Neural cell (in vitro differentiated cells): Measurements from ENCODE around the gene EMILIN3. TPM values are rescaled to one million over a fixed set of nuclear protein-coding genes. Genes with fewer than 3 reads are reported as not detected.

Experiments
- H2AFZ ChIP-seq: fragments of 200-600, 300-800 bp; sonication (generic), shearing (Covaris generic); 2 replicates; pipeline ENCODE4 v1.6.0; 2014; ENCODE audit warnings: low read depth, mild to moderate bottlenecking, antibody characterized with exemption, low read length, moderate library complexity
- H3F3A ChIP-seq: fragments of 200-600 bp; shearing (Covaris generic); 2 replicates; pipeline ENCODE4 v1.6.1; 2016; ENCODE audit warnings: mild to moderate bottlenecking, moderate library complexity, mixed read lengths, antibody characterized with exemption, low read length; ENCODE audit not compliant: insufficient read depth, poor library complexity, severe bottlenecking
- H3K27ac ChIP-seq: fragments of 200-600, 300-800 bp; sonication (generic), shearing (Covaris generic); 2 replicates; pipeline ENCODE4 v1.5.1; 2014; ENCODE audit warnings: mild to moderate bottlenecking, low read length, moderate library complexity
- H3K27me3 ChIP-seq: fragments of 300-800, 200-600 bp; sonication (generic), shearing (Covaris generic); 2 replicates; pipeline ENCODE4 v1.6.0; 2014; ENCODE audit warnings: mild to moderate bottlenecking, low read depth, low read length, moderate library complexity; ENCODE audit not compliant: insufficient read depth
- H3K36me3 ChIP-seq: fragments of 300-800, 200-600 bp; sonication (generic), shearing (Covaris generic); 2 replicates; pipeline ENCODE4 v1.5.1; 2014; ENCODE audit warnings: mild to moderate bottlenecking, antibody characterized with exemption, low read length, moderate library complexity; ENCODE audit not compliant: insufficient read depth
- H3K4me2 ChIP-seq: fragments of 300-800, 200-600 bp; sonication (generic), shearing (Covaris generic); 2 replicates; pipeline ENCODE4 v1.6.0; 2014; ENCODE audit warnings: mild to moderate bottlenecking, low read length
- H3K4me3 ChIP-seq: fragments of 300-800, 200-600 bp; sonication (generic), shearing (Covaris generic); 2 replicates; pipeline ENCODE4 v1.5.1; 2014; ENCODE audit warnings: mild to moderate bottlenecking, low read length, moderate library complexity
- H3K79me2 ChIP-seq: fragments of 200-600 bp; shearing (Covaris generic); replicated peaks from 2 replicates; pipeline ENCODE4 v1.6.0; 2014; ENCODE audit warnings: mild to moderate bottlenecking, low read length, moderate library complexity; ENCODE audit not compliant: insufficient read depth
- H3K9ac ChIP-seq: fragments of 300-800, 200-600 bp; sonication (generic), shearing (Covaris generic); 2 replicates; pipeline ENCODE4 v1.6.1; 2016; ENCODE audit warnings: mild to moderate bottlenecking, low read length, mixed read lengths
- H3K9me2 ChIP-seq: fragments of 200-600 bp; shearing (Covaris generic); 2 replicates; pipeline ENCODE4 v1.6.1; 2016; ENCODE audit warnings: mild to moderate bottlenecking, low read length, mixed read lengths; ENCODE audit not compliant: insufficient read depth
- H3K9me3 ChIP-seq: fragments of 200-600, 300-800 bp; sonication (generic), shearing (Covaris generic); 2 replicates; pipeline ENCODE4 v1.6.1; 2016; ENCODE audit warnings: mild to moderate bottlenecking, mixed run types, low read length, moderate library complexity, mixed read lengths
- H4K20me1 ChIP-seq: fragments of 200-600 bp; shearing (Covaris generic); 2 replicates; pipeline ENCODE4 v1.6.1; 2016; ENCODE audit warnings: mild to moderate bottlenecking, mixed run types; ENCODE audit not compliant: insufficient read depth
- EP300 ChIP-seq: fragments of 450-650 bp; conservative IDR thresholded peaks from 2 replicates; pipeline ENCODE4 v1.6.1; 2014; ENCODE audit warnings: antibody characterized with exemption, mild to moderate bottlenecking, moderate library complexity; ENCODE audit not compliant: poor library complexity, severe bottlenecking
- EZH2 ChIP-seq: fragments of 200-600, 300-800 bp; shearing (Covaris generic), sonication (generic); IDR thresholded peaks from 2 replicates; pipeline ENCODE4 v1.6.1; 2014; ENCODE audit warnings: antibody characterized with exemption, low read length, borderline replicate concordance, mild to moderate bottlenecking; ENCODE audit not compliant: insufficient read depth, poor library complexity, severe bottlenecking
- MXI1 ChIP-seq: fragments of 450-650 bp; conservative IDR thresholded peaks from 2 replicates; pipeline ENCODE4 v1.6.1; 2014; ENCODE audit warnings: antibody characterized with exemption, mild to moderate bottlenecking; ENCODE audit not compliant: poor library complexity, severe bottlenecking
- RAD21 ChIP-seq: fragments of 450-650 bp; conservative IDR thresholded peaks from 2 replicates; pipeline ENCODE4 v1.6.1; 2014; ENCODE audit warnings: antibody characterized with exemption, mild to moderate bottlenecking, moderate library complexity
- SMC3 ChIP-seq: fragments of 450-650 bp; conservative IDR thresholded peaks from 2 replicates; pipeline ENCODE4 v1.6.1; 2014; ENCODE audit warnings: antibody characterized with exemption, mild to moderate bottlenecking, moderate library complexity; ENCODE audit not compliant: poor library complexity
- TAF1 ChIP-seq: IDR thresholded peaks from 2 replicates; pipeline ENCODE4 v1.6.1; 2012; ENCODE audit warnings: low read depth
- polyA plus RNA-seq: library from polyadenylated mRNA; depleted of rRNA; stranded (reverse); fragments of >200 nt; gene quantifications from 2 replicates; pipeline ENCODE4 v1.2.3, GENCODE V29; 2014
- TF ChIP-seq, protein P1 (sequence below): IDR thresholded peaks from 2 replicates; pipeline ENCODE4 v1.6.1; 2012; ENCODE audit warnings: borderline replicate concordance
- TF ChIP-seq, protein P2 (sequence below): fragments of 450-650 bp; IDR thresholded peaks from 2 replicates; pipeline ENCODE4 v1.5.1; 2014; ENCODE audit warnings: antibody characterized with exemption, mild to moderate bottlenecking, moderate library complexity; ENCODE audit not compliant: poor library complexity, severe bottlenecking

The EMILIN3 gene
- polyA plus RNA-seq, 1 donor from 2014 or later = 0.30 TPM

DNA sequence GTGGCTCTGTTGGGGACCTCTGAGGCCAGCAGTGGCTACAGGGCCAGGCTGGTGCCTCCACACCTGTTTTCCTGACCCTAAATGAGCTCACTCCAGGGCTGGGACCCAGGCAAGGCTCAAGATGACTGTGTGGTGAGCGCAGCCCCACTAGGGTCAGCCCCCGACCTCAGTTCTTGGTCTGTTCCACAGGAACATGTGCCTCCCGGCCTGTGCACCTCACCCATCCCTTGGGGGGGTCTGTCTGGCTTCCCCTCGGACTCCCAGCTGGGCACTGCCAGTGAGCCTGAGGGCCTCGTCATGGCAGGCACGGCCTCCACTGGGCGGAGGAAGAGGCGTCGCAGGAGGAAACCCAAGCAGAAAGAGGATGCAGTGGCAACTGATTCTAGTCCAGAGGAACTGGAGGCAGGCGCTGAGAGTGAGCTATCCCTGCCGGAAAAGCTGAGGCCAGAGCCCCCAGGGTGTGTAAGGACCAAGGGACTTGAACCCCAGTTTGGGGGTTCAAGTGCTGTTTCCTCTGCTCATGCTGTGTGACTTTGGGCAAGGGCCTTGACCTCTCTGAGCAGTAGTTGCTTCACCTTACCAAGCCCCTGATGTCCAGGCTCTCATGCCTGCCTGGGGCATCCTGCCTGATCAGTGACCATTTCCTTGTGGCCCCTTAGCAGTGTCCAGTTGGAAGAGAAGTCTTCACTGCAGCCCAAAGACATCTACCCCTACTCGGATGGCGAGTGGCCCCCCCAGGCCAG is 18.0 kb downstream of the EMILIN3 start (continued):
- TF ChIP-seq, protein P1, sequence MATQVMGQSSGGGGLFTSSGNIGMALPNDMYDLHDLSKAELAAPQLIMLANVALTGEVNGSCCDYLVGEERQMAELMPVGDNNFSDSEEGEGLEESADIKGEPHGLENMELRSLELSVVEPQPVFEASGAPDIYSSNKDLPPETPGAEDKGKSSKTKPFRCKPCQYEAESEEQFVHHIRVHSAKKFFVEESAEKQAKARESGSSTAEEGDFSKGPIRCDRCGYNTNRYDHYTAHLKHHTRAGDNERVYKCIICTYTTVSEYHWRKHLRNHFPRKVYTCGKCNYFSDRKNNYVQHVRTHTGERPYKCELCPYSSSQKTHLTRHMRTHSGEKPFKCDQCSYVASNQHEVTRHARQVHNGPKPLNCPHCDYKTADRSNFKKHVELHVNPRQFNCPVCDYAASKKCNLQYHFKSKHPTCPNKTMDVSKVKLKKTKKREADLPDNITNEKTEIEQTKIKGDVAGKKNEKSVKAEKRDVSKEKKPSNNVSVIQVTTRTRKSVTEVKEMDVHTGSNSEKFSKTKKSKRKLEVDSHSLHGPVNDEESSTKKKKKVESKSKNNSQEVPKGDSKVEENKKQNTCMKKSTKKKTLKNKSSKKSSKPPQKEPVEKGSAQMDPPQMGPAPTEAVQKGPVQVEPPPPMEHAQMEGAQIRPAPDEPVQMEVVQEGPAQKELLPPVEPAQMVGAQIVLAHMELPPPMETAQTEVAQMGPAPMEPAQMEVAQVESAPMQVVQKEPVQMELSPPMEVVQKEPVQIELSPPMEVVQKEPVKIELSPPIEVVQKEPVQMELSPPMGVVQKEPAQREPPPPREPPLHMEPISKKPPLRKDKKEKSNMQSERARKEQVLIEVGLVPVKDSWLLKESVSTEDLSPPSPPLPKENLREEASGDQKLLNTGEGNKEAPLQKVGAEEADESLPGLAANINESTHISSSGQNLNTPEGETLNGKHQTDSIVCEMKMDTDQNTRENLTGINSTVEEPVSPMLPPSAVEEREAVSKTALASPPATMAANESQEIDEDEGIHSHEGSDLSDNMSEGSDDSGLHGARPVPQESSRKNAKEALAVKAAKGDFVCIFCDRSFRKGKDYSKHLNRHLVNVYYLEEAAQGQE = no peak
- no peak for TF ChIP-seq TAF1

DNA sequence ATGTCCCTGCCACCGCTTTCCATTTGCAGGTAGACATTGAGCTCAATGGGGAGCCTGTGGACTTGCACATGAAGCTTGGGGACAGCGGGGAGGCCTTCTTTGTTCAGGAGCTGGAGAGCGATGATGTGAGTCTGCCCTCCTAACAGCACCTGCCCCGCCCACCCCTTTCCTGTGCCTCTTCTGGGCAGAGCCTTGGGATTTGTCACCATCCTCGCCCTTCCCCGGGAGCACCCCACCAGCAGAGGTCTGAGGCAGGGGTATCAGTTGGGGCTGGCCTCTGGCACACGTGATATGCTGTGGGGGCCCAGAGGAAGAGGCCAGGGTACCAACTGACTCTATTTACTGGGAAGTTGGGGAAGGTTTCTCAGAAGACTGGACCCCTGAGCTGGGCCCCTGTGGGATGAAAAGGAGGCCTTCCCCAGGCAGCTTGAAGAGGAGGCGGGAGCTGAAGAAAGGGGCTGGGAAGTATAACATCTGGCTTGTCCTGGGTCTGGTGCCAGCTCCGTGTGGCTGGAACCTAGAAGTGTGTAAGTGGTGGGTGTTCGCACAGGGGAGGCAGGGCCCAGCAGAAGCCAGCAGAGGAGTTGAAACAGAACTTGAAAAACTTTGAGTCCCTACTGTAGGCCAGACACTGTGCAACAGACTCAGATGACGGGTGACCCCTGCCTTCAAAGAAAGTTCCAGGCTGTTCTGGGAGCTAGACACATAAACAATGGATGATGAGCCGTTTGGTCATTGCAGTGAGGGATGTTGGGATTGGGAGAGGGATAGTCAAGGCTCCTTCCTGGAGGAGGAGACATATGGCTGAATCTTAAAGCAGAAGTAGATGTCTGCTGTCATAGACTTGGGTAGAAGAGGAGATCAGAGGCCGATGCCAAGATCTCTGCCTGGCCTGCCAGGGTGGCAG is 18.8 kb downstream of the EMILIN3 start:
- H3F3A ChIP-seq = no peaks in the 10 kb centered on the region
- H3K9ac ChIP-seq = no peak overlapping the region
- H2AFZ ChIP-seq = no peak overlapping the region
- H3K9me2 ChIP-seq = no peaks in the 10 kb centered on the region
- TF ChIP-seq, protein P1 = no peak
- TF ChIP-seq, protein P2, sequence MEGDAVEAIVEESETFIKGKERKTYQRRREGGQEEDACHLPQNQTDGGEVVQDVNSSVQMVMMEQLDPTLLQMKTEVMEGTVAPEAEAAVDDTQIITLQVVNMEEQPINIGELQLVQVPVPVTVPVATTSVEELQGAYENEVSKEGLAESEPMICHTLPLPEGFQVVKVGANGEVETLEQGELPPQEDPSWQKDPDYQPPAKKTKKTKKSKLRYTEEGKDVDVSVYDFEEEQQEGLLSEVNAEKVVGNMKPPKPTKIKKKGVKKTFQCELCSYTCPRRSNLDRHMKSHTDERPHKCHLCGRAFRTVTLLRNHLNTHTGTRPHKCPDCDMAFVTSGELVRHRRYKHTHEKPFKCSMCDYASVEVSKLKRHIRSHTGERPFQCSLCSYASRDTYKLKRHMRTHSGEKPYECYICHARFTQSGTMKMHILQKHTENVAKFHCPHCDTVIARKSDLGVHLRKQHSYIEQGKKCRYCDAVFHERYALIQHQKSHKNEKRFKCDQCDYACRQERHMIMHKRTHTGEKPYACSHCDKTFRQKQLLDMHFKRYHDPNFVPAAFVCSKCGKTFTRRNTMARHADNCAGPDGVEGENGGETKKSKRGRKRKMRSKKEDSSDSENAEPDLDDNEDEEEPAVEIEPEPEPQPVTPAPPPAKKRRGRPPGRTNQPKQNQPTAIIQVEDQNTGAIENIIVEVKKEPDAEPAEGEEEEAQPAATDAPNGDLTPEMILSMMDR = no peak
- no peak for TF ChIP-seq MXI1
- no peak for TF ChIP-seq TAF1
- no peak for TF ChIP-seq SMC3
- TF ChIP-seq EP300 = no peak
- TF ChIP-seq RAD21 = no peak
- TF ChIP-seq EZH2 = no peak
- no peaks in the 10 kb centered on the region for H3K79me2 ChIP-seq
- no peaks in the 10 kb centered on the region for H3K36me3 ChIP-seq
- no peaks in the 10 kb centered on the region for H4K20me1 ChIP-seq
- H3K27ac ChIP-seq = no peak overlapping the region
- H3K27me3 ChIP-seq = no peaks in the 10 kb centered on the region
- no peak overlapping the region for H3K4me2 ChIP-seq
- H3K4me3 ChIP-seq = no peak overlapping the region
- no peaks in the 10 kb centered on the region for H3K9me3 ChIP-seq
